HT1080 (cell line): ENCODE data around the gene CAMTA1. TPM values are rescaled to one million over a fixed set of nuclear protein-coding genes. Genes with fewer than 3 reads are reported as not detected.
"Not testable (repeated sequence)": the region's sequence is repeated elsewhere in the genome, so short reads cannot be mapped to it uniquely, and the experiment has no call there.

Source experiments
- DNase-seq: peaks from one replicate; pipeline ENCODE4 v3.0.0-alpha.2; 2015; ENCODE audit warnings: low read depth
- polyA plus RNA-seq, 2 experiments: library from polyadenylated mRNA; depleted of rRNA; stranded (reverse); fragments of >200 nt; gene quantifications; 2 replicates each; pipeline ENCODE4 v1.2.3, GENCODE V29; 2015
- total RNA-seq: library from RNA; depleted of rRNA; stranded (reverse); fragments of >200 nt; shearing (Covaris generic); gene quantifications from 2 replicates; pipeline ENCODE4 v1.2.3, GENCODE V29; 2014; rRNA removed

The CAMTA1 gene
- total RNA-seq, result 48.1 and 59.2 TPM in 2 replicates
- 118 and 132 TPM in 2 replicates for polyA plus RNA-seq (2015; cell fraction: cytosol; rRNA removed)
- polyA plus RNA-seq (2015; cell fraction: nucleus; rRNA removed), result 26.7 and 31.8 TPM in 2 replicates

- DNase-seq, result no peak
Measured at GRCh38 chr1:6785318-6785727, at the start of gene CAMTA1. Gene CAMTA1 (plus strand): TSS chr1:6785454. CDS start chr1:6785531, 77 bp downstream.

- peak; percentile 41 for DNase-seq
Measured at GRCh38 chr1:6738987-6739676, 46.1 kb upstream of the CAMTA1 start.

- DNase-seq, result not testable (repeated sequence)
Measured at GRCh38 chr1:6742676-6743188, 42.5 kb upstream of the CAMTA1 start.

- DNase-seq, result peak; percentile 89
Measured at GRCh38 chr1:6743189-6744101, 41.8 kb upstream of the CAMTA1 start.

GRCh38 chr1:6745073-6745472 is 40.2 kb upstream of the CAMTA1 start:
- no peak for DNase-seq

GRCh38 chr1:6747674-6748073 is 37.6 kb upstream of the CAMTA1 start:
- DNase-seq, result no peak

- no peak for DNase-seq
Measured at GRCh38 chr1:6750490-6750889, 34.8 kb upstream of the CAMTA1 start.

- DNase-seq, result peak; percentile 55
Measured at GRCh38 chr1:6753320-6754140, 31.7 kb upstream of the CAMTA1 start.

- no peak for DNase-seq
Measured at GRCh38 chr1:6756457-6756856, 28.8 kb upstream of the CAMTA1 start.

- no peak for DNase-seq
Measured at GRCh38 chr1:6757719-6758435, 27.4 kb upstream of the CAMTA1 start.

GRCh38 chr1:6761196-6761737 is 24.0 kb upstream of the CAMTA1 start:
- DNase-seq, result no peak

GRCh38 chr1:6762060-6762459 is 23.2 kb upstream of the CAMTA1 start:
- no peak for DNase-seq

GRCh38 chr1:6770751-6771440 is 14.4 kb upstream of the CAMTA1 start:
- DNase-seq, result peak; percentile 69

GRCh38 chr1:6771441-6771769 is 13.8 kb upstream of the CAMTA1 start:
- DNase-seq, result no peak

- DNase-seq, result no peak
Measured at GRCh38 chr1:6774381-6774780, 10.9 kb upstream of the CAMTA1 start.

- DNase-seq, result no peak
Measured at GRCh38 chr1:6775261-6776043, 9.8 kb upstream of the CAMTA1 start.

GRCh38 chr1:6776389-6776788 is 8.9 kb upstream of the CAMTA1 start:
- no peak for DNase-seq

- DNase-seq, result peak; percentile 10
Measured at GRCh38 chr1:6776895-6777294, 8.4 kb upstream of the CAMTA1 start.

- no peak for DNase-seq
Measured at GRCh38 chr1:6777813-6778212, 7.4 kb upstream of the CAMTA1 start.
